ENCODE data around the gene CHD5. TPM values are rescaled to one million over a fixed set of nuclear protein-coding genes. Genes with fewer than 3 reads are reported as not detected.

Gene CHD5
- total RNA-seq, 1 experiment from 2014 or later, result not detected

DNA sequence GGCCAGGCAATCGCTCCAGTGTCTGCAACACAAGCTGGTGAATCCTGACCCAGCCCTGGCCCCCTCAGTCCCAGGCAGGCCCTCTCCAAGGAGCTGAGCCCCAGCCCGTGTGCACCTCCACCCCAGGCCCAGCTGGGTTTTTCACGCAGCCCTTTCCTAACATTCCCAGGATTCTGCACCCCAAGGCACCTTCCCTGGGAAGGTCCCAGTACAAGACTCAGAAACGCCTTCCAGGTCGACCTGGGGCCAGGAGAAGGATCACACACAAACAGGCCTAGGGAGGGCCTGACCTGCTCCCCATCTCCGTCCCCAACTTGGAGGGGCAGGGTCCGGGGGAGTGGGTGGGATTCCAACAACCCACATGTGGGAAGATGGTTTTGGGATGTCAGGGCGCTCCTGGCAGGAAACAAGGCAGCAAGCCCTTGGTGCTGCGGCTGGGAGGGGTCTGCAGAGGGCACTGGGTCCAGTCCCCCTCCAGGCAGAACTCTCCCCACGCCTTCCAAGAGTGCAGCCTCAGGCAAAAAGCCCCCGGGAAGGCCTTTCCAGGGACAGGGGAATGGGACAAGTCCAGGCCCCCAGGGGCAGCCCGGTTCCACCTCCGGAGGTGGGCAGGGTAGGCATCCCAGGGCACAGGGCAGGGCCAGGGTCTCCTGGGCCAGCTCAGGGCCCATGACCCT is 76.1 kb downstream of the CHD5 start:
- no peak overlapping the region for H3K27ac ChIP-seq (ENCODE audit: low read length)
- H3K4me3 ChIP-seq (ENCODE audit: low read length), result no peak overlapping the region
- no peaks in the 10 kb centered on the region for H3K9me2 ChIP-seq (replicated peaks; ENCODE audit: insufficient read depth, low read length)
- H3K4me1 ChIP-seq (ENCODE audit: low read length), result peaks cover 10% of the 10 kb centered on the region
- H4K20me1 ChIP-seq (ENCODE audit: insufficient read depth, low read depth, low read length), result no peaks in the 10 kb centered on the region
- no peaks in the 10 kb centered on the region for H3K27me3 ChIP-seq (ENCODE audit: low read length)
- H3K36me3 ChIP-seq (ENCODE audit: insufficient read depth, low read length), result no peaks in the 10 kb centered on the region
- no peak overlapping the region for H3K4me2 ChIP-seq (ENCODE audit: low read depth, low read length, poor library complexity, severe bottlenecking)
- no peaks in the 10 kb centered on the region for H3K9me3 ChIP-seq (ENCODE audit: low read length)
- DNase-seq, result no peak
- H3K79me2 ChIP-seq (ENCODE audit: low read length), result no peaks in the 10 kb centered on the region
- H3K9ac ChIP-seq (ENCODE audit: low read length), result no peak overlapping the region
- no peak overlapping the region for H2AFZ ChIP-seq (ENCODE audit: low read length)

DNA sequence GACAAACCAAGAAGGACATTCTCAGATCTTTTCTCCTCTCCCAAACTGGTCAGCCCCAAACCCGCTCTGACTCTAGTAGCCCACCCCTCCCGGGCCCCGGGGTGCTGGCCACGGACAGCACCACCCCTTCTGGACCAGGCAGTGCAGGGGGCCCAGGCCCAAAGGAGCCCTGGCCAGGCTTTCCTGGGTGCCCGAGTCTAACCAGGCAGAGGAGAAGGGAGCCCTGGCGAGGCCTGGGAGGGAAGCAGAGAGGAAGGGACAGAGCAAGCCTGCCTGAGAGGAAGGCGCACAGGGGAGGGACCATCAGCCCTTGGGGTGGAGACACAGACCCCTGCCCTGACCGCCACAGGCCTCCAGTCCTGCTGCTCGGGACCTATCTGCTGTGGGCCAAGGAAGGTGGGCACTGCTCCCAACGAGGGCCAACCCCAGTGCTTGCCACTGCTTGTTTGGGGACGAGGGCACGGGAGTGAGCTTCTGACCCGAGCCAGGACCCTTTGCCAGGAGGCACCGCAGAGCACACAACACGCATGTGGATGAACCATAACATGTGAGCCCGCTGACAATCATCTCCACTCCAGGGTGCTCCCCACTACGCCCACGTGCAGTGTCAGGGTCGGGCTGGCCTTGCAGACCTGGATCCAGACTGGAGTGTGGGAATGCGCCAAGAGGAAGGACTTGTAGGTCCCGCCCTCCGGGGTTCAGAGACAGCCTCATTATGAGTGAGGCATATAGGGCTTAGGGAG is 76.8 kb downstream of the CHD5 start:
- Histone ChIP-seq H3K9me2 (replicated peaks; ENCODE audit: insufficient read depth, low read length) (no peaks in the 10 kb centered on the region), H3K4me3 (ENCODE audit: low read length) (no peak overlapping the region), H3K27ac (ENCODE audit: low read length) (no peak overlapping the region), H3K27me3 (ENCODE audit: low read length) (no peaks in the 10 kb centered on the region), H3K4me1 (ENCODE audit: low read length) (peaks cover 10% of the 10 kb centered on the region), H4K20me1 (ENCODE audit: insufficient read depth, low read depth, low read length) (no peaks in the 10 kb centered on the region), H2AFZ (ENCODE audit: low read length) (no peak overlapping the region), H3K4me2 (ENCODE audit: low read depth, low read length, poor library complexity, severe bottlenecking) (no peak overlapping the region), H3K9ac (ENCODE audit: low read length) (no peak overlapping the region), H3K9me3 (ENCODE audit: low read length) (no peaks in the 10 kb centered on the region), H3K79me2 (ENCODE audit: low read length) (no peaks in the 10 kb centered on the region), H3K36me3 (ENCODE audit: insufficient read depth, low read length) (no peaks in the 10 kb centered on the region)
- no peak for DNase-seq

DNA sequence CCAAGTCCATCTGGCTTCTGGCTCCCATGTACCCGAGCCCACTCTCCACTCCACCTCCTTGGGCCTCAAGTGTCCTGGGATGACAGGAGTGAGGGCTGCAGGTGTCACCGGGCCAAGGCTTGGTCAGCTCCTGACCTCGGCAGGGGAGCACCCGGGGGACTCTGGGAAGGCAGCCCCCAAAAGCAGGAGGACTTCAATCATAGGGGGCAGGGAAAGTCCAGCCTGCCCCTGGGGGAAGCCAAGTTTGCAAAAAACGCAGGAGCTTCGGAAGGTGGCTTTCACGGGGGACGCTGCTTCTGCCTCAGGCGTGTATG is 77.6 kb downstream of the CHD5 start:
- H2AFZ ChIP-seq (ENCODE audit: low read length), result no peak overlapping the region
- no peak overlapping the region for H3K9ac ChIP-seq (ENCODE audit: low read length)
- no peaks in the 10 kb centered on the region for H3K79me2 ChIP-seq (ENCODE audit: low read length)
- no peaks in the 10 kb centered on the region for H3K27me3 ChIP-seq (ENCODE audit: low read length)
- no peak overlapping the region for H3K27ac ChIP-seq (ENCODE audit: low read length)
- H3K36me3 ChIP-seq (ENCODE audit: insufficient read depth, low read length), result no peaks in the 10 kb centered on the region
- DNase-seq, result no peak
- H3K4me1 ChIP-seq (ENCODE audit: low read length), result peaks cover 10% of the 10 kb centered on the region
- H4K20me1 ChIP-seq (ENCODE audit: insufficient read depth, low read depth, low read length), result no peaks in the 10 kb centered on the region
- H3K4me2 ChIP-seq (ENCODE audit: low read depth, low read length, poor library complexity, severe bottlenecking), result no peak overlapping the region
- H3K9me3 ChIP-seq (ENCODE audit: low read length), result no peaks in the 10 kb centered on the region
- no peak overlapping the region for H3K4me3 ChIP-seq (ENCODE audit: low read length)
- no peaks in the 10 kb centered on the region for H3K9me2 ChIP-seq (replicated peaks; ENCODE audit: insufficient read depth, low read length)

DNA sequence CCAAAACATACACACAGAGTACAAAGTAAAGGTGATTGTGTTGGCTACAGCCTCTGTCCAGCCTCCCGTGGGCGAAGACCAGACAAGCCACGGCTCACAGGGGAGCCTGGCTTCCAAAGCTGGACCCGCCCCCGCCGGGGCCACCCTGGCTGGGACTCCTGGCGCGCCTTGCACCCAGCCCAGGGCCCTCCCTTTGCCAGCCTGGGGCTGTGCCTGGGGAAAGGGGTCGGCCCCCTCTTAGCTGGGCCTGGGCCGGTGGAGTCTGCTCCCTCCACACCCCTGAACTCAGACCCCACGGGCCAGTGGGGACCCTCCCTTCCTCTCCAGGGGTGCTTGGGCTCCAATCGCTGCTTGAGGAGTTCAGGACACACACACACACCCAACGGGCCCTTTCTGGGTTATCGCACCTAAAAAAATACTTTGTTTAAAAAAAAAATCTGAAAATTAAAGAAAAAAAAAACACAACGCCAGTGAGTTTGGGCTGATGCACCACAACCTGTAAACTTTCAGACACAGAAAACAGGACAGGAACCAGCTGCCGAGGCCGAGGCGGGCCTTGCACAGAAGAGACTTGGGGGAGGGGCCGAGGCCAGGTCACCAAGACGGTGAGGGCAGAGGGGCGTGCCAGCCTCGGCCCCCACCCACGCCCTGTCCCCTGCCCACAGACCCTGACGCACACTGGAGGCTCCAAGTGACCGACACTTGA is 78.1 kb downstream of the CHD5 start:
- Histone ChIP-seq H3K9me3 (ENCODE audit: low read length) (no peaks in the 10 kb centered on the region), H2AFZ (ENCODE audit: low read length) (no peak overlapping the region), H3K36me3 (ENCODE audit: insufficient read depth, low read length) (no peaks in the 10 kb centered on the region), H3K27me3 (ENCODE audit: low read length) (no peaks in the 10 kb centered on the region), H3K4me1 (ENCODE audit: low read length) (peaks cover 10% of the 10 kb centered on the region), H3K9me2 (replicated peaks; ENCODE audit: insufficient read depth, low read length) (no peaks in the 10 kb centered on the region), H3K27ac (ENCODE audit: low read length) (no peak overlapping the region), H3K4me2 (ENCODE audit: low read depth, low read length, poor library complexity, severe bottlenecking) (no peak overlapping the region), H3K79me2 (ENCODE audit: low read length) (no peaks in the 10 kb centered on the region), H4K20me1 (ENCODE audit: insufficient read depth, low read depth, low read length) (no peaks in the 10 kb centered on the region), H3K9ac (ENCODE audit: low read length) (no peak overlapping the region), H3K4me3 (ENCODE audit: low read length) (no peak overlapping the region)
- DNase-seq, result no peak

DNA sequence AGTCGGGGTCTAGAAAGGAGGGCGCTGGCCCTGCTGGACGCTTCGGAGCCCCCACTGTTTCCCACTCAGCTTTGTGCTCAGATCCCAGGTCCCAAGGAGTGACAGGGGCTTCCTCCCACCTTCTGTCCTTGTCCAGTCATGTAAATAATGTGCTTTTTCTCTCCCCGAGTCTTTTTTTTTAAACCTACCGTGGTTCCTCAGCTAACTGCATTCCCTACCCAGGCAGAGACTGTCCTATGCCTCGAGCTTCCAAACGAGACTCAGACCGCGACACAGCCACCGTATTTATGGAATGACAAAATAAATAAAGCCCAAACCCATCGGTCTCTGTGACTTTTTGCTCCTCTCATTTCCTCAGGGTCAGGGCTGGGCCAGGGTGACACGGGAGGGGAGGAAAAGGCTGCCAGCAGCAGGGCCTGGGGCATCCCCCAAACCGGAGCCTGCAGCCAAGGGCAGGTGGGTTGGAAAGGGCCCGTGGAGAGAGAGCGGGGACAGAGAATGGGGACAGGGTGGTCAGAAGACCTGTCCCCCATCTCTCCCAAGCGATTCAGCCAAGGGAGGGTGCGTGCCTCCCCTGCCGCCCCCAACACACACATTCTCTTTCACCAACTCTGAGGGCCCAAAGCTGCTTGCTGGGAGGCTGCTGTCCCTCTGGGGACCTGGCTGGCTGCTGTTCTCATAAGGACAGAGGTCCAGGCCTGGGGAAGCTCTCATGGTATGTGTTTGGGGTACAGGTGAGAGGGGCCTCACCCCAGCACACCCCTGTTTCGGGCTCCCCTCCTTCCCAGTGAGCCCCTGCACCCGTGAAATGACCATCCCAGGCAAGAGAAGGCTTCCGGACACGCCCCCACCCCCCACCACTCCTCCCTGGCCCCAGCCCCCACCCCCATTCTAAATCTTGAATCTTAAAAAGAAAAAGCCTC is 79.0 kb downstream of the CHD5 start:
- Histone ChIP-seq H3K9ac (ENCODE audit: low read length) (no peak overlapping the region), H3K9me3 (ENCODE audit: low read length) (no peaks in the 10 kb centered on the region), H3K4me3 (ENCODE audit: low read length) (no peak overlapping the region), H3K79me2 (ENCODE audit: low read length) (no peaks in the 10 kb centered on the region), H4K20me1 (ENCODE audit: insufficient read depth, low read depth, low read length) (no peaks in the 10 kb centered on the region), H3K4me2 (ENCODE audit: low read depth, low read length, poor library complexity, severe bottlenecking) (no peak overlapping the region), H3K36me3 (ENCODE audit: insufficient read depth, low read length) (no peaks in the 10 kb centered on the region), H3K27ac (ENCODE audit: low read length) (no peak overlapping the region), H3K9me2 (replicated peaks; ENCODE audit: insufficient read depth, low read length) (no peaks in the 10 kb centered on the region), H3K4me1 (ENCODE audit: low read length) (peaks cover 10% of the 10 kb centered on the region), H2AFZ (ENCODE audit: low read length) (no peak overlapping the region), H3K27me3 (ENCODE audit: low read length) (no peaks in the 10 kb centered on the region)
- no peak for DNase-seq

DNA sequence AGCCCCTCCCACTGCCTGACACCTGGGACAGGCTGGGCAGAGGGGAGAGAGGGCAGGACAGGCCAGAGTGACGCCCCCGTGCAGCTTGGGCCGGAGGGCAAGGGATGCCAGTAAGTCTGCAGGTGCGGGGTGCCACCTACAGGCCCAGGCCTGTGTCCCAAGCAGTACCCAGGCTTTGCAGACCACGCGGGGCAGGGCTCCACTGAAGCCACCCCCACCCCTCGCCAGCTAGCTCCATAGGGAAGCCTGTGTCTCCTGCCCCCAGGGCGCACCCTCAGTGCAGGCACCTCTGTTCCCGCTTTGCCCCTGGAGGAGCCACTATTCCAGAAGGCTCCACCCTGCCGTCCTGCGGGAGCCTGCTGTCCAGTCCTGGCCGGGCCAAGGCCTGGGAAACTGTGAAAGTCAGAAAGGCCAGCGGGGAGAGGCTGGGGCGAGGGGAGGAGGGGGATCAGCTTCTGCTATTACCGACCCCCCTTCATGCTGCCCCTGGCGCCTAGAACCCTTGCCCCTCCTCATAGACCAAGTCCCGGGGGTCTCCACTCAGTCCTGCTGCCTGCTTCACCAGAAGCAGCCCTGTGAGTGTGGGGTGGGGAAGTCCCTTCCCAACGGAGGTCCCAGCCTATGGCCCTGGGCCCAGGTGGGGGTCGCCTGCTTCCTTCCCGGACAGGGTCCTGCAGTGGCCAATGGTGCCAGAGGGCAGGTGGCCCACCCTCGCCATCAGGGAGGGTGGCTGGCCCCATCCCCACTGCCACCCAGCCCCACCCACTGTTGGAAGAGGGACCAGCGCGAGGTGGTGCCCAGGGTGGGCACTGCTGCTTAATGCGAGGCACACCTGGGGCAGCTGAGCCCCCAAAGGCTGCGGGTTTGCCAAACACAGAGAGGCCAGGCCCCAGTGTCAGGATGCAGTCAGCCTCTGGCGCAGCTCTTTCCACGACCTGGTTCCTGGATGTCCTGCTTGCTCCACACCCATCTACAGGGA is 80.0 kb downstream of the CHD5 start:
- Histone ChIP-seq H2AFZ (ENCODE audit: low read length) (no peak overlapping the region), H3K4me2 (ENCODE audit: low read depth, low read length, poor library complexity, severe bottlenecking) (no peak overlapping the region), H3K27ac (ENCODE audit: low read length) (no peak overlapping the region), H3K4me1 (ENCODE audit: low read length) (peaks cover 1% of the 10 kb centered on the region; the same call in 1 of the 2 replicates), H3K36me3 (ENCODE audit: insufficient read depth, low read length) (no peaks in the 10 kb centered on the region), H4K20me1 (ENCODE audit: insufficient read depth, low read depth, low read length) (no peaks in the 10 kb centered on the region), H3K9me3 (ENCODE audit: low read length) (no peaks in the 10 kb centered on the region), H3K79me2 (ENCODE audit: low read length) (no peaks in the 10 kb centered on the region), H3K9me2 (replicated peaks; ENCODE audit: insufficient read depth, low read length) (no peaks in the 10 kb centered on the region), H3K27me3 (ENCODE audit: low read length) (no peaks in the 10 kb centered on the region), H3K4me3 (ENCODE audit: low read length) (no peak overlapping the region), H3K9ac (ENCODE audit: low read length) (no peak overlapping the region)
- peak; percentile 63 for DNase-seq

DNA sequence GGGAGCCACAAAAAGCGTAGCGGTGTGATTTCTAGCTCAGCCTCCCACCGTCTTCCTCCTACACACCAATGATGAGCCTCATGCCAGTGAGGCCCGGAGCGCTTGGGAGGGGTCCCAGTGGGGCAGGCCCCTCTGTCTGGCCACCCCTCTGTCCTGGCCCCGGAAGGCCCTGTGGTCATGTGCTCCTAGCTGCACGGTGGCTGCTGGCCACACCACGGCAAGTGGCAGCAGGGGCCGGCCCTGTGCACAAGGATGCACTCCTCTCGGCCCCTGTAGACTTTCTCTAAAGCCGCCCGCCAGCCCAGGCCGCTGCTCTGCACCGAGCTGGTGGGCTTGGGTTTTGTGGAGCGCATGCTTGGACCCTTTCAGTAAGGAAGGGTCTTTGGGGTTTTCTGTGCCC is 80.8 kb downstream of the CHD5 start:
- no peak for DNase-seq
- H4K20me1 ChIP-seq (ENCODE audit: insufficient read depth, low read depth, low read length), result no peaks in the 10 kb centered on the region
- no peak overlapping the region for H3K4me2 ChIP-seq (ENCODE audit: low read depth, low read length, poor library complexity, severe bottlenecking)
- H3K79me2 ChIP-seq (ENCODE audit: low read length), result no peaks in the 10 kb centered on the region
- H3K9me2 ChIP-seq (replicated peaks; ENCODE audit: insufficient read depth, low read length), result no peaks in the 10 kb centered on the region
- H3K4me3 ChIP-seq (ENCODE audit: low read length), result no peak overlapping the region
- no peak overlapping the region for H2AFZ ChIP-seq (ENCODE audit: low read length)
- no peaks in the 10 kb centered on the region for H3K36me3 ChIP-seq (ENCODE audit: insufficient read depth, low read length)
- H3K4me1 ChIP-seq (ENCODE audit: low read length), result no peaks in the 10 kb centered on the region
- H3K27me3 ChIP-seq (ENCODE audit: low read length), result no peaks in the 10 kb centered on the region
- no peaks in the 10 kb centered on the region for H3K9me3 ChIP-seq (ENCODE audit: low read length)
- H3K9ac ChIP-seq (ENCODE audit: low read length), result no peak overlapping the region
- H3K27ac ChIP-seq (ENCODE audit: low read length), result no peak overlapping the region

Data from Karpas-422 (cell line).